Measurements from ENCODE around the gene FHOD3. TPM values are rescaled to one million over a fixed set of nuclear protein-coding genes. Genes with fewer than 3 reads are reported as not detected.
A peak's percentile ranks its signal among the peaks of the same experiment; 100 is the strongest.

The FHOD3 gene
- total RNA-seq, 1 donor from 2014 or later: 5.9 TPM

DNA sequence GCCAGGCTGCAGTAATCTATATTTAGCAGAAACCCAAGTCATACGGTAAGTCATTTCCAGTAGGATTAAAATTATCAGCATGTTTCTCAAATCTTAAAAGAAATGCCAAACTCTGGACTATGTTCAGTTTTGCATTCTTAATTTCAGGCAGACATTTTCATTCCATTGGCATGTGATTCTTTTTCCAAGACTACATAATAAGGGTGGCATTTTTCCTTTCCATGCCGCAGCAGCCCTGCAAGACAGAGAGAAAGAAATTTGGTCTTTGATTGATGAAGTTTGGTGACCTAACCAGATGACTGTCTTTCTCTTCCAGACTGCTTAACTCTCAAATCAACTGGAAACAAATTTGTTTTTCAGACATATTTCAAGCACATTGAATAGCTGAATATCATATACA lies 118.1 kb downstream of the FHOD3 start:
- peak; percentile 76 for DNase-seq (ENCODE audit: low read depth)
- Histone ChIP-seq H2AFZ (ENCODE audit: low read depth, low read length) (no peak overlapping the region), H3K4me1 (ENCODE audit: insufficient read depth, low read length) (peaks cover under 1% of the 10 kb centered on the region), H3K36me3 (ENCODE audit: insufficient read depth, low read length) (no peaks in the 10 kb centered on the region), H3K27me3 (ENCODE audit: insufficient read depth, low read length) (no peaks in the 10 kb centered on the region), H4K20me1 (ENCODE audit: insufficient read depth, low read length) (no peaks in the 10 kb centered on the region), H3K9ac (ENCODE audit: low read length) (no peak overlapping the region), H3K4me2 (ENCODE audit: low read length) (no peak overlapping the region), H3K4me3 (ENCODE audit: insufficient read depth, low read depth, low read length) (no peak overlapping the region), H3K9me3 (ENCODE audit: insufficient read depth, low read depth, low read length) (no peaks in the 10 kb centered on the region), H3K79me2 (ENCODE audit: insufficient read depth, low read length) (no peaks in the 10 kb centered on the region), H3K27ac (ENCODE audit: low read depth, low read length) (no peak overlapping the region)
- Mint-ChIP-seq H3K27me3 (ENCODE audit: low read depth, unreplicated experiment) (no peaks in the 10 kb centered on the region), H3K9me3 (ENCODE audit: unreplicated experiment) (no peaks in the 10 kb centered on the region), H3K27ac (ENCODE audit: unreplicated experiment) (no peak overlapping the region), H3K4me3 (ENCODE audit: unreplicated experiment) (no peak overlapping the region), H3K4me1 (ENCODE audit: low read depth, unreplicated experiment) (peaks cover 8% of the 10 kb centered on the region), H3K36me3 (ENCODE audit: low read depth, unreplicated experiment) (no peaks in the 10 kb centered on the region)
- no peak for TF ChIP-seq EZH2 (IDR thresholded peaks at IDR 0.05; ENCODE audit: insufficient read depth, low read length)
- TF ChIP-seq, protein P1, sequence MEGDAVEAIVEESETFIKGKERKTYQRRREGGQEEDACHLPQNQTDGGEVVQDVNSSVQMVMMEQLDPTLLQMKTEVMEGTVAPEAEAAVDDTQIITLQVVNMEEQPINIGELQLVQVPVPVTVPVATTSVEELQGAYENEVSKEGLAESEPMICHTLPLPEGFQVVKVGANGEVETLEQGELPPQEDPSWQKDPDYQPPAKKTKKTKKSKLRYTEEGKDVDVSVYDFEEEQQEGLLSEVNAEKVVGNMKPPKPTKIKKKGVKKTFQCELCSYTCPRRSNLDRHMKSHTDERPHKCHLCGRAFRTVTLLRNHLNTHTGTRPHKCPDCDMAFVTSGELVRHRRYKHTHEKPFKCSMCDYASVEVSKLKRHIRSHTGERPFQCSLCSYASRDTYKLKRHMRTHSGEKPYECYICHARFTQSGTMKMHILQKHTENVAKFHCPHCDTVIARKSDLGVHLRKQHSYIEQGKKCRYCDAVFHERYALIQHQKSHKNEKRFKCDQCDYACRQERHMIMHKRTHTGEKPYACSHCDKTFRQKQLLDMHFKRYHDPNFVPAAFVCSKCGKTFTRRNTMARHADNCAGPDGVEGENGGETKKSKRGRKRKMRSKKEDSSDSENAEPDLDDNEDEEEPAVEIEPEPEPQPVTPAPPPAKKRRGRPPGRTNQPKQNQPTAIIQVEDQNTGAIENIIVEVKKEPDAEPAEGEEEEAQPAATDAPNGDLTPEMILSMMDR (IDR thresholded peaks at IDR 0.05; ENCODE audit: insufficient read depth, low read depth, low read length): no peak
- FAIRE-seq: no peak

DNA sequence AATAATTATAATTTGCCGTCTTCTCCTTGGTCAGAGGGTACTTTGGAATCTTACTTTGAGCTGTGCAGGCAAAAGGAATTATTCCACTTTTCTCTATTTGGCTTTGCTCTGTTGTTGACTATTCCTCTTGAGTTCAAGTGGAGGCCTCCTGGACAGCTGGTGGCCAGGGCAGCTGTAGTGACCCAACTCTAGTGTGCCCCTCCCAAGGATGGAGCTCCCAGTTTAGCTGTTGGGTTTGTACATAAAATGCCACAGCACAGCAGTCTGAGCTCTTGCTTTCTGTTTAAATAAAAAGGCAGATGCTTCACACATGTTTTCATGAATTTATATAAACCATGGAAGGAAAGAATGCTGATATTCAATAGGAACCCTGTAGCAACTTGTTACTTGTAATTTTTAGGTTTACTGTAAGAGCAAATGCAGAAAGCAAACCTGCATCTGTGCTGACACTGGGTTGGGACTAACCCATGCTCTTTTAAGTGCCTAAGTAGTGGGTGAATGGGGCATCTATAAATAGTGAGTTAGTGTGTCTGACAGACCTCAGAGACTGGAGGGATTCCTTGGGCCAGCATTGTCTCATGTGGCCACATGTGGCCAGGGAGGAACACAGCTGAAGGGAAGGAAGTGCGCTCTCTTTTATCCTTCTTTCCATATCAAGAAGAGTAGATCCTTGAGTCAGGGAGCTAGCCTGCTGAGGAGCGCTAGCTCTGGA lies 121.8 kb downstream of the FHOD3 start:
- Mint-ChIP-seq H3K27ac (ENCODE audit: unreplicated experiment) (no peak overlapping the region), H3K4me1 (ENCODE audit: low read depth, unreplicated experiment) (peaks cover 15% of the 10 kb centered on the region), H3K9me3 (ENCODE audit: unreplicated experiment) (no peaks in the 10 kb centered on the region), H3K27me3 (ENCODE audit: low read depth, unreplicated experiment) (no peaks in the 10 kb centered on the region), H3K4me3 (ENCODE audit: unreplicated experiment) (no peak overlapping the region), H3K36me3 (ENCODE audit: low read depth, unreplicated experiment) (no peaks in the 10 kb centered on the region)
- Histone ChIP-seq H3K9ac (ENCODE audit: low read length) (no peak overlapping the region), H3K27me3 (ENCODE audit: insufficient read depth, low read length) (no peaks in the 10 kb centered on the region), H3K36me3 (ENCODE audit: insufficient read depth, low read length) (no peaks in the 10 kb centered on the region), H3K4me1 (ENCODE audit: insufficient read depth, low read length) (peaks cover 4% of the 10 kb centered on the region), H3K9me3 (ENCODE audit: insufficient read depth, low read depth, low read length) (no peaks in the 10 kb centered on the region), H3K27ac (ENCODE audit: low read depth, low read length) (no peak overlapping the region), H3K4me3 (ENCODE audit: insufficient read depth, low read depth, low read length) (no peak overlapping the region), H4K20me1 (ENCODE audit: insufficient read depth, low read length) (no peaks in the 10 kb centered on the region), H3K4me2 (ENCODE audit: low read length) (no peak overlapping the region), H3K79me2 (ENCODE audit: insufficient read depth, low read length) (no peaks in the 10 kb centered on the region), H2AFZ (ENCODE audit: low read depth, low read length) (no peak overlapping the region)
- FAIRE-seq (no peak), DNase-seq (ENCODE audit: low read depth) (no peak)
- TF ChIP-seq, protein P1 (IDR thresholded peaks at IDR 0.05; ENCODE audit: insufficient read depth, low read depth, low read length): no peak
- no peak for TF ChIP-seq EZH2 (IDR thresholded peaks at IDR 0.05; ENCODE audit: insufficient read depth, low read length)

DNA sequence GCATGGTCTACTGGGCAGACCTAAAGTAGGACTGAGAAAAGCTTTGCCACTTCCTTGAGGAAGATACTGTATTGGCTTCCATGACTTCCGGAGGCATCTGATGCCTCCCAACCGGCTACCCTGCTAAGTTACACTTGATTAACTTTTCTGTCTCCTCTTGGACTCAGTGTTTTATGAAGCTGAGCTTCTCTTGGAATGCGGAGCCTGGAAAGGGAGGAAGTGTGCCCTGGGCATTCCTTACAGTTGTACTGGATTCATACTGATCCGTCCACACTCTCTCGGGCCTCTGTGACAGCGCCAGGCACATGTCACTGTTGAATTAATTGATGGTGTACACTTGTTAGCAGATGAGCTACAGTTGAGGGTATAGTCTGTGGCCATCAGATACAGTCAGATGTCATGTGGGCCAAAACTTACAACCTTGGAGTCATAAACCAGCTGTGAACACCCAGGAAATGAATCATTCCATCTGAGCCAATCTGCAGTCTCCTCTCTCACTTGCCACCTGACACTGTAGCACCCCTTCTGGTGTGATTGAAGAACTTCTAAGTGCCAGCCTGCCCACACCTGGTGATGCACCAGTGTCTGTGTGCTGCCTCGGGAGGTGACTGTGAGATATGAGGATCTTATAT lies 122.5 kb downstream of the FHOD3 start:
- Histone ChIP-seq H3K79me2 (ENCODE audit: insufficient read depth, low read length) (no peaks in the 10 kb centered on the region), H3K27me3 (ENCODE audit: insufficient read depth, low read length) (no peaks in the 10 kb centered on the region), H3K9ac (ENCODE audit: low read length) (no peak overlapping the region), H3K9me3 (ENCODE audit: insufficient read depth, low read depth, low read length) (no peaks in the 10 kb centered on the region), H4K20me1 (ENCODE audit: insufficient read depth, low read length) (no peaks in the 10 kb centered on the region), H2AFZ (ENCODE audit: low read depth, low read length) (no peak overlapping the region), H3K4me3 (ENCODE audit: insufficient read depth, low read depth, low read length) (no peak overlapping the region), H3K27ac (ENCODE audit: low read depth, low read length) (no peak overlapping the region), H3K4me2 (ENCODE audit: low read length) (no peak overlapping the region), H3K4me1 (ENCODE audit: insufficient read depth, low read length) (peaks cover 4% of the 10 kb centered on the region), H3K36me3 (ENCODE audit: insufficient read depth, low read length) (no peaks in the 10 kb centered on the region)
- TF ChIP-seq, protein P1 (IDR thresholded peaks at IDR 0.05; ENCODE audit: insufficient read depth, low read depth, low read length): no peak
- no peak for TF ChIP-seq EZH2 (IDR thresholded peaks at IDR 0.05; ENCODE audit: insufficient read depth, low read length)
- Mint-ChIP-seq H3K36me3 (ENCODE audit: low read depth, unreplicated experiment) (no peaks in the 10 kb centered on the region), H3K4me3 (ENCODE audit: unreplicated experiment) (no peak overlapping the region), H3K27me3 (ENCODE audit: low read depth, unreplicated experiment) (no peaks in the 10 kb centered on the region), H3K9me3 (ENCODE audit: unreplicated experiment) (no peaks in the 10 kb centered on the region), H3K27ac (ENCODE audit: unreplicated experiment) (no peak overlapping the region), H3K4me1 (ENCODE audit: low read depth, unreplicated experiment) (peaks cover 15% of the 10 kb centered on the region)
- FAIRE-seq (peak; percentile 26), DNase-seq (ENCODE audit: low read depth) (peak; percentile 43)
